Activated CD8-positive, alpha-beta T cell treated with anti-CD3 and anti-CD28 coated beads for 36 hours (primary cell): ENCODE measurements around the gene LRP3. TPM values are rescaled to one million over a fixed set of nuclear protein-coding genes. Genes with fewer than 3 reads are reported as not detected.

Experiments
- ATAC-seq: fragments of 200-7000 bp; cut with Tn5 transposase; one replicate; pipeline ENCODE4 v1.10.0; 2021; ENCODE audit warnings: mild to moderate bottlenecking, moderate library complexity
- CTCF ChIA-PET: fragments of 350-600 bp; sonication (Branson Sonifier 250); formaldehyde crosslinking; loops from one replicate; lab custom pipeline; 2021; ENCODE audit warnings: antibody characterized with exemption; lab: Charles Lee
- POLR2A ChIA-PET: fragments of 350-600 bp; sonication (Branson Sonifier 250); formaldehyde crosslinking; loops from one replicate; lab custom pipeline; 2021; ENCODE audit warnings: antibody characterized with exemption; lab: Charles Lee
- DNase-seq: peaks from one replicate; pipeline ENCODE4 v3.0.0-alpha.2; 2020
- H3K27ac Mint-ChIP-seq: one replicate; pipeline ENCODE4 v1.8.0; 2021; ENCODE audit warnings: mild to moderate bottlenecking, mixed read lengths
- H3K27me3 Mint-ChIP-seq: one replicate; pipeline ENCODE4 v1.8.0; 2021; ENCODE audit warnings: mixed read lengths
- H3K36me3 Mint-ChIP-seq: one replicate; pipeline ENCODE4 v1.8.0; 2021; ENCODE audit warnings: low read depth, mixed read lengths
- H3K4me1 Mint-ChIP-seq: one replicate; pipeline ENCODE4 v1.8.0; 2021; ENCODE audit warnings: low read depth, mixed read lengths
- H3K4me3 Mint-ChIP-seq: one replicate; pipeline ENCODE4 v1.8.0; 2021; ENCODE audit warnings: mild to moderate bottlenecking, moderate library complexity, mixed read lengths
- H3K9me3 Mint-ChIP-seq: one replicate; pipeline ENCODE4 v1.8.0; 2021; ENCODE audit warnings: mixed read lengths
- CTCF ChIP-seq: fragments of 200-600 bp; IDR thresholded peaks from one replicate; pipeline ENCODE4 v1.8.0; 2022; ENCODE audit warnings: antibody characterized with exemption, mild to moderate bottlenecking
- intact Hi-C: fragments of 100-400 bp; cut with micrococcal nuclease; formaldehyde crosslinking; loops from one replicate; pipeline ENCODE4 v1.10.0; 2022
- total RNA-seq, 2 experiments: library from RNA; stranded (reverse); gene quantifications; one replicate each; pipeline ENCODE4 v1.2.3, GENCODE V29; 2021

Gene LRP3
- total RNA-seq, 2 experiments from 2014 or later, result 0.27 to 0.31 TPM

- H3K4me1 Mint-ChIP-seq, result no peaks in the 10 kb centered on the region
- no peak overlapping the region for H3K4me3 Mint-ChIP-seq
- intact Hi-C loops, result no loop called here
- no peaks in the 10 kb centered on the region for H3K27me3 Mint-ChIP-seq
- ATAC-seq, result no peak
- CTCF ChIA-PET, result interaction anchor here (0.7 to 1.4 kb wide), 6 partner anchors 14 to 161 kb away, joined by 3 to 7 read pairs (median 3); no protein-coding TSS in a partner anchor
- H3K9me3 Mint-ChIP-seq, result peaks cover 9% of the 10 kb centered on the region
- H3K36me3 Mint-ChIP-seq, result no peaks in the 10 kb centered on the region
- POLR2A ChIA-PET, result no interaction called here
- DNase-seq, result peak; percentile 43
- no peak overlapping the region for H3K27ac Mint-ChIP-seq
- peak; percentile 73 for TF ChIP-seq CTCF
These were observed 52.0 kb downstream of the LRP3 start for GRCh38 chr19:33245948-33246708.

DNA sequence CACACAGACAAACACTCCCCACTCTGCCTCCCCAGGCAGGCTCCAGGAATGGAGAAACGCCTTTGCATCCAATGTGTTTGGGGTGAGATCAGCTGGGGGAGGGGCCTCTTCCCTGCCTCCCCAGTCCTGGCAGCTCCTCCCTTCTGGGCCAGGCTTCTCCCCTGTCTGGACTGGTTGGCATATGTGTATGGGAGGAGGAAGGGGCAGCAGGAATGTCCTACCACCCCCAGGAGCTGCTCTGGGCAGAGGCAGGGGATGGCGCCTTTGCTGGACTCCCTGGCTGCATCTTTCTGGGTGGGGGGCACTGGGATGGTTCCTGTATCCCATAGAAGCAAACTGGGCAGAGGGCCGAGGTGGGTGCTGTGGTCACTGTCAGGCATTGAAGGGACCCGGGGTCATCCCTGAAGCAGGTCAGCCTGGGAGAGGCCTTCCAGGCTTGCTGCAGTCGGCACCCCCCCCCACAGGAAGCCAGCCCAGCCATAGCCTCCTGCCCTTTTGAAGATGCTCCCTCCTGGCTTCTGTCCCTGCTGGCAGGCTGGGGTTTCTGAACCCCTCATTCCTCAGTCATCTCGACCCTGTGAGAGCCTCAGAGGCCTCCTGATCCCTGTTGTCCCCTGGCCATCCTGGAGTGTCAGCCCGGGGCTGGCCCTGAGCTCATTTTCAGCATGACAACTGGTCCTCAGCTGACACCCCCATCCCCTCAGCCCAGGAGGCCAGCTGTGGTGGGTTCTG is 52.7 kb downstream of the LRP3 start:
- ChIA-PET POLR2A (no interaction called here), CTCF (interaction anchor here (0.7 to 1.4 kb wide), 4 partner anchors 15 to 160 kb away, joined by 3 to 7 read pairs (median 3); no protein-coding TSS in a partner anchor)
- DNase-seq (no peak), ATAC-seq (no peak)
- Mint-ChIP-seq H3K27me3 (no peaks in the 10 kb centered on the region), H3K36me3 (no peaks in the 10 kb centered on the region), H3K9me3 (peaks cover 9% of the 10 kb centered on the region), H3K27ac (no peak overlapping the region), H3K4me3 (no peak overlapping the region), H3K4me1 (no peaks in the 10 kb centered on the region)
- intact Hi-C loops, result no loop called here
- TF ChIP-seq CTCF, result no peak

DNA sequence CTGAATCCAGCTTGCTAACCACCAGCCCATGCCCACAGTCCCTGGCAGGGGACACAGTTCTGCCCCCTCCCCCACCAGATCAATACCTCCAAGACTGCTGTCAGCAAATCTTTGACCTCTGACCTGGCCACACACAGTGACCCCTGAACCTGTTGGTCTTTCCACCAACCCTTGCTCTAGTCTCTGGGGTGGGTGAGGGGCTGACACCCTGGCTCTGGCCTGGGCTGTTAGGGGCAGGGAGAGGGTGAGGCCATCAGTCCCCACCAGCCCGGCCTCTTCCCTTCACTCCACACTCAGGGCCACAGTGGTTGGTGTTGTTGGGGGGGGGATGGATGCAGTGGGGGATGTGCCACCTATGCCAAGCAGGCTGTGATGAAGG is 53.3 kb downstream of the LRP3 start:
- ATAC-seq (no peak), DNase-seq (no peak)
- TF ChIP-seq CTCF, result no peak
- CTCF ChIA-PET, result no interaction called here
- POLR2A ChIA-PET, result no interaction called here
- Mint-ChIP-seq H3K27me3 (no peaks in the 10 kb centered on the region), H3K9me3 (peaks cover 9% of the 10 kb centered on the region), H3K4me3 (no peak overlapping the region), H3K27ac (no peak overlapping the region), H3K36me3 (no peaks in the 10 kb centered on the region), H3K4me1 (no peaks in the 10 kb centered on the region)
- intact Hi-C loops, result no loop called here

DNA sequence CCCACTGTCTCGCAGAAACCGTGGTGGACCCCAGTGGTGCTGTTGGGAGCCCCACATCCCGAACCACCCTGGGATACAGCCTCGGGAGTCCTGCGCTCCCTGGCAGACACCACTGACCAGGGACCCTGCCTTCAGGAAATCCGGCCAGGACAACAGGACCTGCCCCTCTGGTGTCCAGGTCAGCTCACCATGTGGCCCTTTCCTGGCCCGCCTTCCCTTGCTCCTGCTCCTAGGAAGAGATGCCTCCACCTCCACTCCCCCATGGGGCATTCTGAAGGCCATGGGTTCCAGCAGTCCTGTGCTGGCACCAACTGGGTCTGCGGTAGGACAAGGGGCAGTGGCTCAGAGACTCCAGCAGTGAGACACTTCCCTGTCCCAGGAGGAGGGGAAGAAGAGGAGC is 54.0 kb downstream of the LRP3 start:
- H3K27me3 Mint-ChIP-seq, result no peaks in the 10 kb centered on the region
- H3K9me3 Mint-ChIP-seq, result peaks cover 9% of the 10 kb centered on the region
- no peak overlapping the region for H3K4me3 Mint-ChIP-seq
- no peaks in the 10 kb centered on the region for H3K36me3 Mint-ChIP-seq
- intact Hi-C loops, result no loop called here
- H3K4me1 Mint-ChIP-seq, result no peaks in the 10 kb centered on the region
- ATAC-seq (no peak), DNase-seq (no peak)
- POLR2A ChIA-PET, result no interaction called here
- CTCF ChIA-PET, result no interaction called here
- H3K27ac Mint-ChIP-seq, result no peak overlapping the region
- TF ChIP-seq CTCF, result no peak

- peaks cover 9% of the 10 kb centered on the region for H3K9me3 Mint-ChIP-seq
- H3K4me1 Mint-ChIP-seq, result no peaks in the 10 kb centered on the region
- no peak overlapping the region for H3K4me3 Mint-ChIP-seq
- POLR2A ChIA-PET, result no interaction called here
- no peaks in the 10 kb centered on the region for H3K36me3 Mint-ChIP-seq
- CTCF ChIA-PET, result no interaction called here
- DNase-seq, result no peak
- no peak for TF ChIP-seq CTCF
- H3K27ac Mint-ChIP-seq, result no peak overlapping the region
- no peaks in the 10 kb centered on the region for H3K27me3 Mint-ChIP-seq
- intact Hi-C loops, result no loop called here
- ATAC-seq, result peak; percentile 38
These were observed 54.4 kb downstream of the LRP3 start for GRCh38 chr19:33248553-33248953.
